Mucosa of gallbladder (tissue), 1 donor: Measurements from ENCODE around the gene HOXA7. TPM values are rescaled to one million over a fixed set of nuclear protein-coding genes. Genes with fewer than 3 reads are reported as not detected.

Source experiments
- DNase-seq: peaks from one replicate; pipeline ENCODE4 v3.0.0-alpha.2; 2020; ENCODE audit warnings: low spot score
- total RNA-seq: library from RNA; stranded (reverse); gene quantifications from one replicate; pipeline ENCODE4 v1.2.1, GENCODE V29; 2021
- donor health status: DM: no; HTN: no; CAD: no.

The HOXA7 gene
- total RNA-seq, 1 donor from 2014 or later, result not detected

- DNase-seq, result no peak
These were observed 48.8 kb downstream of the HOXA7 start for GRCh38 chr7:27107391-27108381.

GRCh38 chr7:27106901-27107240 is 49.6 kb downstream of the HOXA7 start:
- DNase-seq, result no peak

DNA sequence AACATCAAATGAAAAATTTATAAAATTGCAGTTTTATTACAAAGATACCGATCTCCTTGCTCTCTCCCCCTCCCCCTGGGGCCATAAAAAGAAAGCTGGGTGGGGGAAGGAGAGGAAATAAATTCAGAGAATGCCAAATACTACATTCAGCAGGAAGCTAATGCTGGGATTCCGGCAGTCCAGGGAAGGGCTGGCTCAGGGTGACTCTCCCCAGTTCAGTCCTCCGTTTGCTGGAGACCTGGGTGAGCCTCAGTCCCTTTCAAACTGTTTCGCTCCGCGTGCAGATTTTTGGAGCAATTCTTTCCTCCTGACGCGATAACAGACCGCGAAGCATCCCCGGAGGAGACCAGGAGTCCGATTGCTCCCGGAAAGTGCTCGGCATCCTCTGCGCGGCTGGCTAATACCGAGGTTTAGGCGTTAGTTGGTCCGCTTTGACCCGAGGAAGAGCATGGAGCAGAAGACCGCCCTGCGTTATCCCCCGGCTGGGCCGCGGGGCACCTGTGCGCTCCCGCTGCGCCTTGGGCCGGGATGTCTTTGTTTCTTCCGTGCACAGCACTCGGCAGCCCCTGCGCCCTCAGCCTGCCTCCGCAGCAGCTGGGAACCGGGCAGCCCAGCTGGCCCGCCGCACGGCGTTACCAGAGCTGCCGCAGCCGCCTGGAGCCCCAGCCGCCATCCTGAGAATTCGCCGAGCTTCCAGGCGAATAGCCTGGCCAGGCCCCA is 50.1 kb downstream of the HOXA7 start:
- DNase-seq, result no peak

- no peak for DNase-seq
These were observed 51.0 kb downstream of the HOXA7 start for GRCh38 chr7:27105301-27106031.

DNA sequence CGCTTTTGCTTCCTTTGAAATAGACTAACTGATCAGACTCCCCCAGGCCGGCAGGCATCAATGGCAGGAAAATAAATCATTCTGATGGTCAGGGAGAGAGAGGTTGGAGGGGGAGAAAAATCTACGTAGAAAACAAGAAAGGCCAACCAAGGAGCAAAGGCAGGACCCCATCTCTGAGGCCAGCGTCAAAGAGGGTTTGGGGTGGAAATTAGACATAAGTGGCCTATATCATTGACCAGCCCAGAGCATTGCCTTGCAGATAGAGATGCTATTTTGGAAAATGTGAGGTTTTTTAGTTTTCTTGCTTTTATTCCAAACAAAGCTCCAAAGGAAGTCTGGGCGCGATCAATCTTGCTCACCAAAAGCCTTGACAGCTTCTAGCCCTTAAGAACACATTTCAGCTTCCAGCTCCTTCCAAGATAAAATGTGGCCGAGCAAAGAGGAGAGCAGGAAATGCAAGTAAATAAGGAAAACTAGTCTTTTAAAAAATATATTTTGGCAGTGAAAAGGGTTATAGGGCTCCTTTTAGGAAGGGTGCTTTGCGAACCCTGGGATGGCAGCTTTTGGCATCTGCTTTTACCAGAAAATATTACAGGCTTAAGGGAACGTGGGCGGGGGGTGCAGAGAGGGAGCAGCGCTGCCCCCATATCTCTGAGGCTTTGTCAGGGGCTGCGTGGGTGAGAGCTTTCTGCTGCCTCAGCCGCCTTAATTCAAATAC is 52.0 kb downstream of the HOXA7 start:
- no peak for DNase-seq

Other genes with a start within 250 kb of the HOXA7 start
- gene HOXA1, start 60.7 kb downstream of the HOXA7 start, total RNA-seq, result 0.40 TPM
- gene HOXA2, start 54.0 kb downstream of the HOXA7 start, total RNA-seq, result 0.52 TPM
- gene HOXA4, start 25.9 kb downstream of the HOXA7 start, total RNA-seq, result 2.3 TPM
- gene HOXA5, start 13.0 kb downstream of the HOXA7 start, total RNA-seq, result 0.81 TPM
- 0.29 TPM for gene HOXA6, start 8.9 kb downstream of the HOXA7 start, total RNA-seq
- 1.8 TPM for gene HOXA3, start 4.1 kb downstream of the HOXA7 start, total RNA-seq
- 0.17 TPM for gene HOXA9, start 8.9 kb upstream of the HOXA7 start, total RNA-seq
- 0.12 TPM for gene HOXA10, start 17.6 kb upstream of the HOXA7 start, total RNA-seq
- not detected for gene HOXA11, start 28.6 kb upstream of the HOXA7 start, total RNA-seq
- 0.06 TPM for gene HOXA13, start 43.4 kb upstream of the HOXA7 start, total RNA-seq
- gene EVX1, start 86.1 kb upstream of the HOXA7 start, total RNA-seq, result not detected